Neural progenitor cell (in vitro differentiated cells): ENCODE measurements around the gene FBXL15. TPM values are rescaled to one million over a fixed set of nuclear protein-coding genes. Genes with fewer than 3 reads are reported as not detected.
A peak's percentile ranks its signal among the peaks of the same experiment; 100 is the strongest.

Experiments
- DNase-seq: peaks from one replicate; pipeline ENCODE4 v3.0.0-alpha.2; 2016; ENCODE audit warnings: low spot score
- H2AFZ ChIP-seq: fragments of 200-600 bp; sonication (generic); replicated peaks from 2 replicates; pipeline ENCODE4 v1.6.1; 2016; ENCODE audit warnings: antibody characterized with exemption
- H3F3A ChIP-seq: fragments of 200-600 bp; sonication (generic); 2 replicates; pipeline ENCODE4 v1.6.1; 2016; ENCODE audit warnings: antibody characterized with exemption, low read depth
- H3K27ac ChIP-seq: fragments of 200-600 bp; sonication (generic); 2 replicates; pipeline ENCODE4 v1.5.1; 2016; ENCODE audit warnings: mild to moderate bottlenecking
- H3K27me3 ChIP-seq: fragments of 200-600 bp; sonication (generic); 2 replicates; pipeline ENCODE4 v1.6.1; 2016; ENCODE audit warnings: mild to moderate bottlenecking, moderate library complexity
- H3K36me3 ChIP-seq: fragments of 200-600 bp; sonication (generic); 2 replicates; pipeline ENCODE4 v1.5.1; 2016
- H3K4me1 ChIP-seq: fragments of 200-600 bp; sonication (generic); 2 replicates; pipeline ENCODE4 v1.6.1; 2016; ENCODE audit warnings: mixed run types
- H3K4me2 ChIP-seq: fragments of 200-600 bp; sonication (generic); 2 replicates; pipeline ENCODE4 v1.6.1; 2016
- H3K4me3 ChIP-seq: fragments of 200-600 bp; sonication (generic); 2 replicates; pipeline ENCODE4 v1.5.1; 2016
- H3K79me2 ChIP-seq: fragments of 200-600 bp; sonication (generic); 2 replicates; pipeline ENCODE4 v1.6.1; 2016; ENCODE audit warnings: low read depth
- H3K9ac ChIP-seq: fragments of 200-600 bp; sonication (generic); 2 replicates; pipeline ENCODE4 v1.6.1; 2016
- H3K9me3 ChIP-seq: fragments of 200-600 bp; sonication (generic); 2 replicates; pipeline ENCODE4 v1.5.1; 2016; ENCODE audit warnings: low read depth
- H4K20me1 ChIP-seq: fragments of 200-600 bp; sonication (generic); 2 replicates; pipeline ENCODE4 v1.6.1; 2016; ENCODE audit warnings: low read depth
- H3K27ac Mint-ChIP-seq: 3 replicates; pipeline ENCODE4 v1.8.0; 2021; ENCODE audit warnings: mixed read lengths
- H3K27me3 Mint-ChIP-seq: 2 replicates; pipeline ENCODE4 v1.8.0; 2022; ENCODE audit warnings: low read depth, mild to moderate bottlenecking, inconsistent platforms, moderate library complexity, mixed read lengths; ENCODE audit not compliant: insufficient read depth
- H3K36me3 Mint-ChIP-seq: 3 replicates; pipeline ENCODE4 v1.8.0; 2021; ENCODE audit warnings: mixed read lengths
- H3K4me1 Mint-ChIP-seq: 3 replicates; pipeline ENCODE4 v1.8.0; 2021; ENCODE audit warnings: mixed read lengths
- H3K4me3 Mint-ChIP-seq: 3 replicates; pipeline ENCODE4 v1.8.0; 2021; ENCODE audit warnings: mild to moderate bottlenecking, moderate library complexity, mixed read lengths
- H3K9me3 Mint-ChIP-seq: 3 replicates; pipeline ENCODE4 v1.8.0; 2020; ENCODE audit warnings: mixed read lengths
- CTCF ChIP-seq: fragments of 200-600 bp; sonication (generic); IDR thresholded peaks from 2 replicates; pipeline ENCODE4 v1.5.1; 2017; ENCODE audit warnings: antibody characterized with exemption, mild to moderate bottlenecking
- EZH2 ChIP-seq: fragments of 200-600 bp; sonication (generic); IDR thresholded peaks from 2 replicates; pipeline ENCODE4 v1.6.1; 2017; ENCODE audit warnings: antibody characterized with exemption, mild to moderate bottlenecking, moderate library complexity
- EZH2phosphoT487 ChIP-seq: fragments of 200-600 bp; sonication (generic); IDR thresholded peaks from 2 replicates; pipeline ENCODE4 v1.6.1; 2017; ENCODE audit warnings: antibody characterized with exemption
- total RNA-seq: library from RNA; depleted of rRNA; stranded (reverse); fragments of >200 nt; gene quantifications from 2 replicates; pipeline ENCODE4 v1.2.3, GENCODE V29; 2015; ENCODE audit warnings: low replicate concordance

Gene FBXL15
- total RNA-seq, 1 donor from 2014 or later, result 4.4 TPM

- Histone ChIP-seq H3K4me3 (no peak overlapping the region), H3K9ac (no peak overlapping the region)
Measured at GRCh38 chr10:102407425-102408130, 13.1 kb upstream of the FBXL15 start.

GRCh38 chr10:102408131-102408727 is 12.4 kb upstream of the FBXL15 start:
- Histone ChIP-seq H3K27ac (no peak overlapping the region), H3K27me3 (peaks cover 85% of the 10 kb centered on the region), H4K20me1 (peaks cover 19% of the 10 kb centered on the region), H3K79me2 (no peaks in the 10 kb centered on the region), H3F3A (peaks cover 24% of the 10 kb centered on the region), H3K4me1 (peaks cover 19% of the 10 kb centered on the region), H3K9ac (no peak overlapping the region), H3K4me3 (peak overlapping the region; percentile 41), H3K36me3 (no peaks in the 10 kb centered on the region), H3K9me3 (no peaks in the 10 kb centered on the region), H3K4me2 (peak overlapping the region; percentile 76), H2AFZ (no peak overlapping the region)
- no peaks in the 10 kb centered on the region for H3K9me3 Mint-ChIP-seq
- H3K27me3 Mint-ChIP-seq, result peaks cover 32% of the 10 kb centered on the region
- H3K27ac Mint-ChIP-seq, result peak overlapping the region; percentile 65
- DNase-seq, result no peak
- TF ChIP-seq EZH2phosphoT487, result no peak
- peaks cover 44% of the 10 kb centered on the region for H3K4me1 Mint-ChIP-seq
- peaks cover 2% of the 10 kb centered on the region for H3K36me3 Mint-ChIP-seq
- H3K4me3 Mint-ChIP-seq, result peak overlapping the region; percentile 81

More at GRCh38 chr10:102407425-102408130, 13.1 kb upstream of the FBXL15 start:
- H3K9me3 Mint-ChIP-seq, result no peaks in the 10 kb centered on the region
- Histone ChIP-seq H3K79me2 (no peaks in the 10 kb centered on the region), H3K9me3 (no peaks in the 10 kb centered on the region), H3K27me3 (peaks cover 81% of the 10 kb centered on the region), H3K36me3 (no peaks in the 10 kb centered on the region), H2AFZ (no peak overlapping the region), H4K20me1 (peaks cover 16% of the 10 kb centered on the region), H3K27ac (no peak overlapping the region), H3K4me2 (no peak overlapping the region), H3K4me1 (peaks cover 13% of the 10 kb centered on the region), H3F3A (peaks cover 17% of the 10 kb centered on the region)
- H3K4me3 Mint-ChIP-seq, result peak overlapping the region; percentile 81
- no peak for TF ChIP-seq EZH2phosphoT487
- no peak for TF ChIP-seq EZH2
- no peak for TF ChIP-seq CTCF
- DNase-seq, result no peak
- peaks cover 2% of the 10 kb centered on the region for H3K36me3 Mint-ChIP-seq
- peaks cover 37% of the 10 kb centered on the region for H3K4me1 Mint-ChIP-seq
- H3K27ac Mint-ChIP-seq, result no peak overlapping the region
- peaks cover 31% of the 10 kb centered on the region for H3K27me3 Mint-ChIP-seq

DNA sequence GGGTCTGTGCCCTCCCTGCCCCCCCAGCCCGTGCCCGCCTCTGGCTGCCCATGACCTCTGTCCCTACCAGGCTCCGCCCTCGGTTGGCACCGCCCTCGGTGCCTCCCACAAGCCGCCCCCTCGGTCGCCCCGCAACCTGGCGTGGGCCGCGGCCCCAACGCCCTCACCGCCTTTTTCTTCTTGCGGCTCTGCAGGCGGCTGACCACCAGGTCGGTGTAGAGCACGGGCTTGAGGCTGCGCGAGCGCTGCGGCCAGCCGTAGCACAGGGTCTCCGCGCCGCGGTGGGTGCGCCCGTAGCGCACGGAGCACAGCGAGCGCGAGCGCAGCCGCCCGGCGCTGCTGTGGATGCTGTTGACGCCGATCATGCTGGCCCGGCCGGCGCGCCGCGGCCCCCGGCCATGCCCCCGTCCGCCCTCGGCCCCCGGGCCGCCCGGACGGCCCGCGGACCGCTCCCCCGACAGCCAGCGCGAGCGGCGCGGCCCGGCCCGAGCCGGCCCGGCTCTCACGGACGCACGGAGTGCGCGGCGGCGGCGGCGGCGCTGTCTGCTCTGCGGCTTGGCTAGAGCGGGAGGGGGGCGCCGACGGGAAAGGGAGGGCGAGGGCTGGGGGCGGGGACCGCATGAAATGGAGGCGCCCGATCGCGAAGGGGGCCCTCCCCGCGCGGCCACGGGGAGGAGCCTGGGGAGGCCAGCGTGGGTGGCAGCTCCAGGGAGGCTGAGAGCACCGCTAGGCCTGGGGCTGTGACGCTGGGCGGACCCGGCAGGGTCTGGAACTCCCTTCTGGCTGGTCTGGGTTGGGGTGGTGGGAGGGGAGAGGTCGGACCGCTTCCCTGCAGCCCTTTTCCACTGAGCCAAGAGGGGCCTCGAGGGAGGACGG is 11.7 kb upstream of the FBXL15 start:
- Histone ChIP-seq H3K9ac (no peak overlapping the region), H3F3A (peaks cover 31% of the 10 kb centered on the region), H3K4me1 (peaks cover 27% of the 10 kb centered on the region), H3K9me3 (no peaks in the 10 kb centered on the region), H3K4me3 (peak overlapping the region; percentile 41), H4K20me1 (peaks cover 25% of the 10 kb centered on the region), H3K4me2 (peak overlapping the region; percentile 76), H3K27me3 (peaks cover 85% of the 10 kb centered on the region), H3K36me3 (no peaks in the 10 kb centered on the region), H3K79me2 (no peaks in the 10 kb centered on the region), H3K27ac (no peak overlapping the region), H2AFZ (no peak overlapping the region)
- DNase-seq, result peak; percentile 79
- peak overlapping the region; percentile 20 for H3K27ac Mint-ChIP-seq
- H3K9me3 Mint-ChIP-seq, result no peaks in the 10 kb centered on the region
- H3K36me3 Mint-ChIP-seq, result peaks cover 2% of the 10 kb centered on the region
- H3K4me1 Mint-ChIP-seq, result peaks cover 51% of the 10 kb centered on the region
- H3K4me3 Mint-ChIP-seq, result peak overlapping the region; percentile 81
- TF ChIP-seq EZH2phosphoT487 (peak; percentile 52), CTCF (no peak), EZH2 (peak; percentile 86)
- H3K27me3 Mint-ChIP-seq, result peaks cover 32% of the 10 kb centered on the region
